NCI-H146 (cell line): ENCODE data around the gene SDHAF2.
"Not testable (repeated sequence)": the region's sequence is repeated elsewhere in the genome, so short reads cannot be mapped to it uniquely, and the experiment has no call there.

Experiments
- DNase-seq: peaks from one replicate; lab custom pipeline; 2025; lab: John Stamatoyannopoulos, UW

Gene SDHAF2

GRCh38 chr11:61476371-61476770, 46.4 kb downstream of the SDHAF2 start:
- no peak for DNase-seq

GRCh38 chr11:61477126-61477525, 47.2 kb downstream of the SDHAF2 start:
- DNase-seq, result no peak

GRCh38 chr11:61477727-61478148, 47.8 kb downstream of the SDHAF2 start:
- peak; percentile 27 for DNase-seq

DNA sequence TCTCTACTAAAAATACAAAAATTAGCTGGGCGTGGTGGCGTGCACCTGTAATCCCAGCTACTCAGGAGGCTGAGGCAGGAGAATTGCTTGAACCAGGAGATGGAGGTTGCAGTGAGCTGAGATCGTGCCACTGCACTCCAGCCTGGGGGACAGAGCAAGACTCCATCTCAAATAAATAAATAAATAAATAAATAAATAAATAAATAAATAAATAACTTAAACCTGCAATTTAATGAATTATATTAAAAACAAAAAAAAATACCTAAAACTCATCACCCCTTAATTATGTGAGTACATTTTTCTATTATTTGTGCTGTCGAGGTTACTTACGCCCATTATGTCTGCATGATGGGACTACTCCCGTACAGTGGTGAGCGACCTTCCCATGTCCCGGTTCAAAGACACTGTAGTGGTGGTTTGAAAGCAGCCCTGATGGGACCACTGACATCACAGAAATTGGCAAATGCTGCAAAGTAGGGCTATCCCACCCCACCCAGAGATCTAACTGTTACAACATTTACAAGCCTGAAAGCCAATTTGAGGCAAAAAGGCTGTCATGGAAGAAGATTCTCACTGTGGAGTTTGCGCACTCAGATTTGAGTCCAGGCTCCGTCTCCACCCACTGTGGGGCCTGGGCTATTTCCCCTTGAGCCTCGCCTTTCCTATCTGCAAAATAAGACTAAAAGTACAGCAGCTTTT, 49.6 kb downstream of the SDHAF2 start:
- DNase-seq, result not testable (repeated sequence)

DNA sequence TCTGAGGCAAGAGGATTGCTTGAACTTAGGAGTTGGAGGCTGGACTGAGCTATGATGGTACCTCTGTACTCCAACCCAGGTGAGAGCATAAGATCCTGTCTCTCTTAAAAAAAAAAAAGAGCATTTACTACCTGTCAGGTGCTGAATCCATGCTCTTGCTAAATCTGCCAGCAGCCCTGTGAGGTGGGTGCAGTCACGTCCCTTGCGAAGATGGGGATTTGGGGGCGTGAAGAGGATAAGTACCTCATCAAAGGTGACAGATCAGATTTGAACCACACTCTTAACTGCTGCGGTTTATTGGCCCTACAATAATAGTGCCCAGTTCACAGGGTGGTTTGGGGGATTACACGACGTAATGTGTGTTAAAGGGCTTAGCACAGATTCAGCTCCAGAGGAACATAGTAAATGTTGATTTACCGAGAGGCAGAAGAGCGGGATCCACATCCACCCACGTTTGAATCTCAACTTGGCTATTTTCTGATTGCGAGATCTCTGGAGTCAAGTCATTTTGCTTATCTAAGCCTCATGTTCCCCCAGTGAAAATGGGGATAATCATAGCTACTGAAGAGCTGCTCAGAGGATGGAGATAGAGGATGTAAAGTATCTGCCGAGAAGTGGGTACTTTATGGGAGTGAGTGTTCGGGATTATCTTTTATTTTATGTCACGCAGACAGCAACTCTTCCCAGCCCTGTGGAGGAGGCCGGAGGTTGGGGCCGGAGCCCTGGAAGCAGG, 50.5 kb downstream of the SDHAF2 start:
- DNase-seq, result no peak

DNA sequence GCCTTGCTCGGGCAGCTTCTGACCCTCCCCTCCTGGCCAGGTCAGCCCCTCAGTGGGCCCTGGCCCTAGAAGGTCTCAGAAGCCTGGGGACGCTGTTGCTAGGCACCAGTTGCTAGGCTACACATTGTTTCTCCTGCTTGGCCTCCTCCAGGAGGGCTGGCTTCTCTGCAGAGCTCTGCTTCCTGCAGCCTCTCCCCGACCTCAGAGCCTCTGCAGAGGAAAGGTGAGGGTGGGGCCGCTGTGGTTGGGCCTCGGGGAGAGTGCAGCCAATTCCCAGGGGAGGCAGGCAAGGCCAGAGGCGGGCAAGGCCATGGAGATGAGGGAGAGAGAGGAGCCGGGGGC, 51.0 kb downstream of the SDHAF2 start:
- peak; percentile 72 for DNase-seq

- DNase-seq, result no peak
Measured at GRCh38 chr11:61481806-61482205, 51.9 kb downstream of the SDHAF2 start.

DNA sequence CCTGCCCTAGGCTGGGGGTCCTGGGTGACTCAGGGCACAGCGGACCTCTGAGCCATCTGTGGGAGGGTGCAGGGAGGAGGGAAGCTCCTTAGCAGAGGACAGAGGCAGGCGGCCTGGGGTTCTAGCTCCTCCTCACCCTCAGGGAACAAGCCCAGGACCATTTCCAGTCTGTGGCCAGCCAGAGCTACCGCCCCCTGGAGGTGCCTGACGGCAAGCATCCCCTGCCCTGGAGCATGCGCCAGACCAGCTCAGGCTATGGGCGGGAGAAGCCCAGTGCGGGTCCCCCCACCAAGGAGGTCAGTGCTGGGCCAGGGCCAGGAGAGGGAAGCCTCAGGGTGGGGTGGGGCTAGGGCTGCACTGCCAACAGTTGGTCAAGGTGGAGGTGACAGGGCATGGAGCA, 52.6 kb downstream of the SDHAF2 start:
- DNase-seq, result no peak

DNA sequence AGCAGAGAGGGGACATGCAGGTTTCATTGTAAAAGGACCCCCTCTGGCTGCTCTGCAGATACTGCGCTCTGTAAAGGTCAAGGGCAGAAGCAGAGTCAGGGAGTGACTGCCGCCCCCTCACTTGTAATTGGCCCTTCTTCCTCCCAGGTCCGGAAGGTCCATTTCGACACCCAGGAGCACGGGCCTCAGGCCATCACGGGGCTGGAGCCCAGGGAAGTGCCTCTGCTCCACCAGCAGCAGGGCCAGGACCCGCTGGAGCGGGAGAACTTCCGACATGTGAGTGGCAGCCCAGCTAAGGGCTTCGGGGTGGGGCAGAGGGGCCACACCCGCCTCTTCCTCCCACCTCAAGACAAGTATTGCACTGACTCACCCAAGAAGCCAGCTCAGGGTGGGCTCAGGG, 54.6 kb downstream of the SDHAF2 start:
- DNase-seq, result no peak

DNA sequence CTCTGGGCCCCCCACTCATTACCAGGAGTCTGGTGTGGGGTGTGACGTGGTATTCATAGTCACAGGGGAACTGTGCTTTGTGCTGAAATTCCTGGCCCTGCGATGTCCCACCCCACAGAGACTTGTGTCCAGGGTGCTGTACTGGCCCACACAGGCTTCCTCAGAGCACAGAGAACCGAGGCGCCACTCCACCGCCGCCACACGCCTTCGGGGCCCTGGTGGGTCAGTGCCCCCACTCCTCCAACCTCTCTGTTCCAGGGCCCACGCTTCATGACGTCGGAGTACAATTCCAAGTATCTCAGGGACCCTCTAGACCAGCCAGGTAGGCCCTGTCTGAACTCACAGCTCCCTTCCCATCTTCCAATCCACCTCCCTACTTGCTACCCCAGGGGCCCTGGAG, 55.2 kb downstream of the SDHAF2 start:
- DNase-seq, result no peak

DNA sequence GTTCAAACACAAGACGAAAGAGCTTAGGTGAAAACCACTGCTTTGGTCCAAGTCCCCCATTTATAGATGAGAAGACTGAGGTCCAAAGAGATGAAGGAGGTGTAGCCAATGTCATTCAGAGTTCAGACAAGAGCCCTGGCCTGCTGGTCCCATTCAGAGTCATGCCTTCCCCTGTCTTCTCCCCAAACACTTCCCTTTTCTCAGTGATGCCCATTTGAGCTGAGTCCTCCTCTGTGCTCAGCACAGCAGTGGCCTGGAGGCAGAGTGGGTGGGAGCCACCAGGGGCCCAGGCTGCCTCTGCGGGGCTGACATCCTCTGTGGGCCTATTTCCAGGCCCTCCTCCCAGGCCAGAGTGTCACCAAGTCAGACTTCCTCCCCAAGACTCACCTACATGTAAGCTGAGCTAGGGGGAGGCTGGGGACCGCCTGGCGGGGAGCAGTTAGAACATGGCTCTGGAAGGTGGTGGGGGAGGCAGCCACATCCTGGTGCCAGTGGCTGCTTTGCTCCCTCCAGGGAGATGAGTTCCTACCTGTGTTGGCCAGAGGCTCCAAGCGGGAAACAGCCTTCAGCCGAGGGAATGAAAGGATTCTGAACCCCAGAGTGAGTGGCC, 56.2 kb downstream of the SDHAF2 start:
- no peak for DNase-seq

DNA sequence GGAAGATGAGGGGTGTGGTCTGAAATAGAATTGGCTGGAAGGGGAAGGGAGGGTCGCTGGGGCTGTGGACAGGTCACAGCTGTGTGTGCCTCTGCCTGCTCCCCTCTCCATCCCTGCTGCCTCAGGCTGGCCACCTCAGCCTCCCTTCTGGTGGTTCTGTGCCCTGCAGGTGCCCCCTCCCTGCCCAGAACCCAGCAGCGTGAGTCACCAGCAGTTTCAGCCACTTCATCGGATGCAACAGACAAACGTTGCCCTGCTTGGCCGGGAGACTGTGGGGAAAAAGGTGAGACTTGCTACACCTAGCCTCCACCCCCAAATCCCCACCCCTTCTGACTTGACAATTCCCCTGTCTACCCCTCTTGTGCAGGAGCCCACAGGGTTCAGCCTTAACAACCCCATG, 56.9 kb downstream of the SDHAF2 start:
- DNase-seq, result no peak

- no peak for DNase-seq
Measured at GRCh38 chr11:61487342-61488025, 57.6 kb downstream of the SDHAF2 start.

GRCh38 chr11:61488651-61489291, 58.8 kb downstream of the SDHAF2 start:
- peak; percentile 91 for DNase-seq

- DNase-seq, result peak; percentile 12
Measured at GRCh38 chr11:61489833-61490721, 60.2 kb downstream of the SDHAF2 start.

- DNase-seq, result no peak
Measured at GRCh38 chr11:61491736-61492395, 61.9 kb downstream of the SDHAF2 start.

GRCh38 chr11:61494381-61494961, 64.5 kb downstream of the SDHAF2 start:
- peak; percentile 24 for DNase-seq

- DNase-seq, result peak; percentile 80
Measured at GRCh38 chr11:61495801-61496601, 66.1 kb downstream of the SDHAF2 start.
